Left colon (tissue), 2 donors: ENCODE measurements around the gene RIC8A. TPM values are rescaled to one million over a fixed set of nuclear protein-coding genes. Genes with fewer than 3 reads are reported as not detected.
A peak's percentile ranks its signal among the peaks of the same experiment; 100 is the strongest.

ENCODE experiments used
- ATAC-seq: fragments of 200-7000 bp; cut with Tn5 transposase; one replicate; pipeline ENCODE4 v1.9.1; 2020; ENCODE audit warnings: mild to moderate bottlenecking, moderate library complexity
- DNase-seq, 2 donors: peaks; one replicate each; pipeline ENCODE4 v3.0.0-alpha.2; 2020
- intact Hi-C, 2 donors: fragments of 100-400 bp; cut with DNase I in 1 of 2; cut with micrococcal nuclease in 1 of 2; formaldehyde crosslinking; loops; one replicate each; pipeline versions ENCODE4 v1.11.2 to v1.14.0; 2022; cut with DNase I, micrococcal nuclease
- total RNA-seq, 2 donors: library from RNA; stranded (reverse); fragmentation: NEBNext Ultra II Directional; extraction: Animal tissue kit (Norgen Biotek cat#: 25700); gene quantifications; one replicate each; pipeline ENCODE4 v1.2.1, GENCODE V29; 2021
- donor health status: DM: no; HTN: no; CAD: no.
- donor health status: DM: yes; HTN: yes; CAD: no.

Gene RIC8A
- total RNA-seq, 2 donors from 2014 or later: 77.8 to 86.9 TPM

DNA sequence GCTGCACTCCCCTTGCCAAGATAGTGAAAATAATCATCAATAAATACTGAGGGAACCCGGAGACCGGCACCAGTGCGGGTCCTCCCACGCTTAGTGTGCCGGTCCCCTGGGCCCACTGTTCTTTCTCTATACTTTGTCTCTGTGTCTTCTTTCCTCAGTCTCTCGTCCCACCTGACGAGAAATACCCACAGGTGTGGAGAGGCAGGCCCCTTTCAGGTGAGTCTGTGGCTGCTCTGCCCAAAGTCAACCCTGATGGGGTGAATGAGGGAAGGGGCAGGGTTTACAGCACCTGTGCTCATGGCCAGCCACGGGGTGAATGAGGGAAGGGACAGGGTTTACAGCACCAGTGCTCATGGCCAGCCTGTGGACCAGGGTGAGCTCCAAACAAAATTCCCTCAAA, 5.0 kb upstream of the RIC8A start:
- intact Hi-C loops: no loop called here
- ATAC-seq (no peak), DNase-seq (no peak)

DNA sequence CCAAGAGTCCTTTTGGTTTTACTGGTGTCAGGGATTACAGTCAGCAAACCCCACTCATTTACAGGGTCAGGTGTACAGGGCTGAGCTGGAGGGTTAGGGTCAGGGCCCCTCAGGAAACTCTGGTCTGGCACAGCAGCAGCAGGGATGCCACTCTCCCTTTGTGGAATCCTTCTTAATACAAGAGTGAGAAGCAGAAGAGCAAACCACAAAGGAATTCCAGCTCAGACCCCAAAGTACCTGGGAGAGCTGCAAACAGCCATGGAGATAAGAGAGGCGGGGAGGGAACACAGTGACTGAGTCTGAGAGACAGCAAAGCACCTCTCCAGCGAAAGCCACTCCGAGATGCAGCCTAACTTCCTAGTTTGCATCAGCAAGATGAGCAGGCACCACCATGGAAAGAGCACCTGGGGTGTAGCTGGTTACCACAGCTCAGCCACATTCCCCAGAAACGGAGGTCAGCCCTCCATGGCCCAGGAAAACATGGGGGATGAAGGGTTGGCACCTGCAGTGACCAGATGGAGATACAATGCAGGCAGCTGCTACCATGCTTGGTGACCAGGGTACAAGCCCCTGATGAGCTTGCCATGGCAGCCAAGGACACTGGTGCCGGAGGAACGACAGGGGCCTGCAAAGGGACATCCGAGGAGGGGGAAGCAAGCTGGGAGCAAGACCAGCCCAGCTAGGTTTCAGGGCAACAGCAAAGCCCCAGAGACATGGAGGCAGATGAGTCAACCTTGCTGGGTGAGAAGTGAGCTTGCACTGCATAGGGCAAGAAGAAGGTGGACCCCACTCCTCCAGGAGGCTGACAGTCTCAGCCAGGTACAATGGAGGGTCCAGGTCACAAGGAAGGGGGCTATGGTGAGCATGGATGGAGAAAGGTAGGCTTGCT, 4.2 kb upstream of the RIC8A start:
- DNase-seq (no peak), ATAC-seq (no peak)
- intact Hi-C loops: no loop called here

DNA sequence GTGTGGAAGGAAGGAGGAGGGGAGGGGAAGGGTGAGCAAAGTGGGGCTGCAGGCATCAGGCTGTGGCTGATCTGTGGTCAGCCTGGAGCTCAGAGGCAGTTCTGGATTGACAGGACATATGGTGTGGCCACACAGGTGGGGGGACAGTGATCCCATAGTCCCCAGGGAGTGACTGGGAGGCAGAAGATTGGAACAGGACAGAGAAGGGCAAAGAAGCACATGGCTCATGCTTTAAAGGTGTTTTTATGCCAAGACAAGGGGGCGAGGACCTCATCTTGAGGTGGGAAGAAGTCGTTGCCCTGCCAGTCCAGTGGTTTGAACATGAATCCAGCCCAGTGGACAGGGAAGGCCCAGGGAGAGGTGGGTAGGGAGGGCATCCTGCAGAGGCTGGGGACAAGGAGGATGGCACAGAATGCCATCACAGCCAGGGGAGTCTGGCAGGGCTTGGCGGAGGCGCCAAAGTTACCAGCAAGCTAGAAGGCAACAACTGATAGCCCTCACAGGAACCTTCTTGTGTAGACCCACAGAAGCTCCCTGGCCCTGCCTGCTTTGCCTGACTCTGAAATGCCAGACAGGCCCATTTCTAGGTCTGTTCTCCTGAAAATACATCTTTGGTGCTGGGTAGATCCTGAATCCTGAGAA, 3.4 kb upstream of the RIC8A start:
- DNase-seq: no peak
- intact Hi-C loops: no loop called here
- no peak for ATAC-seq

DNA sequence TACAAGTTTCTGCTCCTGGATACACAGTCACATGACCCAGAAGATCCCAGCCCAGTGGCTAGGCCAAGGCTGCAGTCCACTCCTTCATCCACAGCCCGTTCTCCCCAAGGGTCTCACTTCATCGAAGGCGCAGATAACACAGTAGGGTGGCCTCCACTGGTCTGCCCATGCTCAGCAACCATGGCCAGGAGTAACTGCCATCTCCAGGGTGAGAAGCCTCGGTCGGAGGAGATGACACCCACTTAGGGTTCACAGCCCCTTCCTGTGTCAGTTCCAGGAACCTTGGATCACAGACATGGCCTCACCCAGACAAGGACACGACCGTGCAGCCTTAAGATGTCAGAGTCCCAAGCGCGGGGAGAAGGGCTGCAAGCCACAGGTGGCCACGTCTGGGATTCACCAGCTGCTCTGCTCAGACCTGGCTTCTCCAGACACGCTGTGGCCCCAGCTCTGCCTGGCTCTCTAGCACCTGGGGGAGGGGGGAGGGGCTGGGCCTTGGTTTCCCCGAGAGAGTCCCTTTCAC, 2.9 kb upstream of the RIC8A start:
- DNase-seq (no peak), ATAC-seq (no peak)
- intact Hi-C loops: no loop called here

DNA sequence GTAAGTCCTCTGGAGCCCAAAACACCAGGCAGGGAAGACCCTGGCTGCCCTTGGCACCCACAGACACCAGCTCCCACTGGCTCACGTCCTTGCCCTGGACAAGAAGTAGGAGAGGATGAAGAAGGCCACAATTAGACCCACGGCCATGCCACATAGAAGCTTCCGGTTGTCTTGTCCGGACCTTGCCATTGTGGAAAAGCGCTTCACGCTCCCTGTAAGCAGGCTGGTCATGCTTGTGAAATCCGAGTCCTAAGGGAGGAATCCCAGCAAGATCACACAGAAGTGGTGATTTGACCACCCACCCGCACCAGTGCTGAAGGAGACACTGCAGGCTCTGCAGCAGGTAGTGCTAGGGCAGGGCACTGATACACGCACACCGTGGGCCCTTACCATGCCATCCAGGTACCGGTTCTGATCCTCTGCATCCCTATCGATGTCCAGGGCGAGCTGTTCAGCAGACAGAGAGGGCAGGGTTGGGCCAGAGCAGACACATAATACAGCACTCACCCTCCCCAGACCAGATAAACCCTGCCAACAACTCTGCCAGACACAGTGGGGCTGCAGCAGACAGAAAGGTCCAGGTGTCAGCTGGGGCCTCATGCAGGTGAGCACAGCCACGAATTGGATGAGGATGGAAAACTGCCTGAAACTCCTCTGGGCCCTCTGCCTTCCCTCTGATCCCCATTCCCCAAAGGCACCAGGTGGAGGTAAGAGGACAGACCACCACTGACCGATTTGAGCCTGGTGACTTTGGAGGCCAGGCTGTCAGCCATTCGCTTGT, 2.1 kb upstream of the RIC8A start:
- no peak for DNase-seq

DNA sequence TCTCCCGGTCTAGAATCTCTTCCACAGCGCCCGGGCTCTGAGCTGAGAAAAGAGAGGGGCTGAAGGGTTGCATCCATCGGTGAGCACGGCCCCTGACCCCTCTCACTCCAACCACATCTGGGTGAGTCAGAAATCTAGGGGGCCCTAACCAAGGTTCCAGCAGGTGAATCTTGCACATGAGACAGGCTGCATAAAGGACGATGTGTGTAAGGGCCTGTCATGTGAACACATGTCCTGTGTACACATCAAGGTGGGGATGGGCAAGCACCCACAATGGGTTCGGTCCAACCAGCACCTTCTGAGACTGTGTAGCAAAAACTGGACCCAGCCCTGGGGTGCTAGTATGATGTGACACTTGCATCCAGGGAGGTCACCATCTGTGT, 1.5 kb upstream of the RIC8A start:
- ATAC-seq (no peak), DNase-seq (no peak)
- intact Hi-C loops: no loop called here

More for the DNA sequence above, 2.1 kb upstream of the RIC8A start:
- intact Hi-C loops: no loop called here
- no peak for ATAC-seq

DNA sequence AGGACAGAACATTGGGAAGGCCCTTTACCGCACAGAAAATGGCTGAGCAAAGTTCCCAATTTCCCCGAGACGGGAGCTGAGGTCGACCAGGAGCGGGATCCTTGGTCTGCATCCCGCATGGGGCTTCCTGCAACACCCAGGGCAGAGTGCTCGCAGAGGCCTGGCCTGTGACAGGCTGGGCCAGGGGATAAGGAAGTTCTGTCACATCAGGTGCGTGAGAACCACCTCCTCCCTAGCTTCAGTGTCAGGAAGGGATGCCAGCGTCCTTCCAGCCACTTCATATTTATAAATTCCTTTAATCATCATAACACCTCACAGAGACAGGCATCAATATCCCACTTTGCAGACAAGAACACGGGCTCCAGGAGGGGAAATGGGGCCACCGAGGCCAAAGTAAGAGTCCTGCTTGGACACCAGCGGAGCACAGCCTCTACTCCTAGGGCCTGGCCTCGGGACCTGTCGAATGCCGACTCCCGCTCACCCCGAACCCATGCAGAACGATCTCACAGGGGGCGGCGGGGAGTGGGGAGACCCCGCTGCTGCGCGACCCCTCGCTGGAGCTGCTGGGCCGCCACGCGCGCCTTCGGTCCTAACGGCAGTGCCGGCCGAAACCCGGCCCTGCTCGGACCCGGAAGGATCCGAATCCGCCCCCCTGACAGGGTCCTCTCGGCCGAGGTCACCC, 841 bp upstream of the RIC8A start:
- ATAC-seq (peak; percentile 52), DNase-seq (peak; percentile 63 to 66)
- intact Hi-C loops: no loop called here

DNA sequence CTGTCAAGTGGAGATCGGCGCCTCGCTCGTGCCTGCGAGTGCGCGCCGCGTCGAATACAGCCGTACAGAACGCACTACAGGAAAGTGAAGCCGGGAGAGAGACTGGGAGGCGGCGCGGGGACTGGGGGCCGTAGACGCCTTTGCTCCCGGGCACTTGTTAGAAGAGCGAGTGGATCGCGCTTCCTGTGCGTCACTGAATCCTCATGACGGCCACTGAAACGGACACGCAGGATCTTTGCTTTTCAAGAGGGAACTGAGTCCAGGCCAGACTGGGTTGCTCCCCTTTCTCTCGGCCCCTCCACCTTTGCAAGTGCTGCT, 314 bp downstream of the RIC8A start:
- DNase-seq (no peak), ATAC-seq (peak; percentile 11)
- intact Hi-C loops: no loop called here

DNA sequence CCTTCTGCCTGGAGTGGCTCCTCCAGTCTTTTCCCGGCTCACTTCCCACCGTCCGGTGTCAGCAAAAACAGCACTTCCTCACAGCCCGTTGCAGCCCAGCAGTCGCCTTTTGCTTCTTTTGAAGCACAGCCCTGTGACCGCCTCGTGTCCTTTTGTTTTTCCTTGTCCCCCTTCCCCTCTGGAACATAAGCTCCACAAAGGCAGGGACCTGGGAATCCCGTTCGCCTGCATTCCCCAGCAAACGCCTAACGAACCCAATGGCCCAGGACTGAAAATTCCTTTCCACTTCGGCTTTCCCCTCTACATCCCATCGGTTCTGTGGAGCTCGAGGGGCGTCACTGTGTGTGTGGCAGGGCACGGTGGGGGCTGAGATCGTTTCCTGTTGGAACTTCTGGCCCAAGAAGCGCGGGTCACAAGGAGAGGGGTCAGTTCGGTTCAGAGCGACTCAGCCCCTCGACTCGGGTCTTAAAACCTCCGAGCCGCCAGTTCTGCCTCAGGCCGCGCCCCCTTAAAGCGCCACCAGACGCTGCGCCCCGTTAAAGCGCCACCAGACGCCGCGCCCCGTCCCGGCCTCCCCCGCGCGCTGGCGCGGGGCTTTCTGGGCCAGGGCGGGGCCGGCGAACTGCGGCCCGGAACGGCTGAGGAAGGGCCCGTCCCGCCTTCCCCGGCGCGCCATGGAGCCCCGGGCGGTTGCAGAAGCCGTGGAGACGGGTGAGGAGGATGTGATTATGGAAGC, 841 bp downstream of the RIC8A start:
- peak; percentile 69 for ATAC-seq
- DNase-seq: peak; percentile 85 to 89
- intact Hi-C loops: no loop called here

DNA sequence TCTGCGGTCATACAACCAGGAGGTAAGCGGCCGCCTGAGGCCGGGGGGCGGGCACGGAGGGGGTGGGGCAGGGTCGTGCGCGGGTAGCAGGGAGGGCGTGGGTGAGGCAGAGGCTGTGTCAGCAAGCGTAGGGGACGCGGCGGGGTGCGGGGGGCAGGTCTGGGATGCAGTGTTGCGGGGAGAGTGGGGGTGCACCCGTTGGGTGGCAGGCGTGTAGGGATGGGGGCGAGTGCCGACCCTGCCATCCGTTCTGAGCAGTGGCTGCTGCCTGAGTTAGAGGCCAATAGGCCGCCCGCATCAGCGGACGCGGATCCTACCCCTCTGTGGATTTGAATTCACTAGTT, 1.4 kb downstream of the RIC8A start:
- ATAC-seq (no peak), DNase-seq (peak in 1 of 2 donors; percentile 51)
- intact Hi-C loops: no loop called here

DNA sequence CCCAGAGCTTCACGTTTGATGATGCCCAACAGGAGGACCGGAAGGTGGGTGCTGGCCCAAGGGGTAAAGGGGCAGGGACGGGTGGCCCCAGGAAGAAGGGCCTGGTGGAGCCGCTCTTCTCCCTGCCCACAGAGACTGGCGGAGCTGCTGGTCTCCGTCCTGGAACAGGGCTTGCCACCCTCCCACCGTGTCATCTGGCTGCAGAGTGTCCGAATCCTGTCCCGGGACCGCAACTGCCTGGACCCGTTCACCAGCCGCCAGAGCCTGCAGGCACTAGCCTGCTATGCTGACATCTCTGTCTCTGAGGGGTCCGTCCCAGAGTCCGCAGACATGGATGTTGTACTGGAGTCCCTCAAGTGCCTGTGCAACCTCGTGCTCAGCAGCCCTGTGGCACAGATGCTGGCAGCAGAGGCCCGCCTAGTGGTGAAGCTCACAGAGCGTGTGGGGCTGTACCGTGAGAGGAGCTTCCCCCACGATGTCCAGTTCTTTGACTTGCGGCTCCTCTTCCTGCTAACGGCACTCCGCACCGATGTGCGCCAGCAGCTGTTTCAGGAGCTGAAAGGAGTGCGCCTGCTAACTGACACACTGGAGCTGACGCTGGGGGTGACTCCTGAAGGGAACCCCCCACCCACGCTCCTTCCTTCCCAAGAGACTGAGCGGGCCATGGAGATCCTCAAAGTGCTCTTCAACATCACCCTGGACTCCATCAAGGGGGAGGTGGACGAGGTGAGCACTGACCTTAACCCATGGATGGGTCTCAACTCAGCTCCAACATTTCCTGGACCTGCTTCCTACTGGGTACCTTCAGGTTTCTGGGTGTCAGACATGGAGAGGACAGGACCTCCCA, 2.0 kb downstream of the RIC8A start:
- ATAC-seq (no peak), DNase-seq (peak in 1 of 2 donors; percentile 31)

DNA sequence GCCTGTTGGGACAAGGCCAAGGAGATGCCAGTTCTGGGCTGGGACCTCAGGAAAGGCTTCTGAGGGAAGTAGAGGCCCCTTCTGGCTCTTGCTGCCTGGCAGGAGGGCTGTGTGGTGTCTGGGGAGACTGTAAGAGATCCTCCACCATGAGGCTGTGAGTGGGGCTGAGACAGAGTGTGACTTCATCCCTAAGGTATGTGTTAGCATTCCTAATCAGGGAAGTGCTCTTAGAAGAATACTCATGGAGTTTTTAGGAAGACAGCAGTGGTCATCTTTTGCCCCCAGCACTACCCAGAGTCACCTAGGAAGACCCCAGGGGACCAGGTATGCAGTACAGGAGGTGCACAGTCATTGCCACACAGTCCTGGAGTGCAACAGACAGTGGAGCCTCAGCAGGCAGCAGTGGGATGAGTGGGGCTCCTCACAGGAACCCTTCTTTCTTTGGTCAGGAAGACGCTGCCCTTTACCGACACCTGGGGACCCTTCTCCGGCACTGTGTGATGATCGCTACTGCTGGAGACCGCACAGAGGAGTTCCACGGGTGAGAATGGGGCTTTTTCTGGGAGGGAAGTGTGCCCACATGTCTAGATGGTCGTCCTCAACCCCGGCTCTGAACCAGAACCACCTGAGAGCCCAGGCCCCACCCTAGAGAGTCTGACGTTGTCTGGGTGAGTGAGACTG, 2.8 kb downstream of the RIC8A start:
- ATAC-seq: no peak
- intact Hi-C loops: no loop called here
- peak in 1 of 2 donors; percentile 3 for DNase-seq

More for the DNA sequence above, 2.0 kb downstream of the RIC8A start:
- intact Hi-C loops: no loop called here

DNA sequence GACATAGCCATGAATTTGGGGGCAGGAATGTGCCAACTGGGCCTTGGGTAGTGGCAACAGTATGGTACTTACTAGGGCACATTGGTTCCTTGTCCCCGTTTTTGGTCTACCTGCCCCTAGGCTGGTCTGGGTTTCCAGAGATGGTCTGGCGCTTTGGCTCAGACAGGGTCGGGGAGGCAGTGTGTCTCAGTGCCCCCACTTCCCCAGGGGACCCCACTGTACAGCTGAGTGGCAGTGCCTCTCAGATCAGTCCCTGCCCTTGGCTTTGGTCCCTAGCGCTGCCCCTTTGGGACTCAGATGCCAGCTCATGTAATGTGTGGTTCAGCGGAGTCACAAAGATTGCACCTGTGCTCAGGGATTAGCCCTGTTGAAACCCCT, 3.3 kb downstream of the RIC8A start:
- intact Hi-C loops: no loop called here
- ATAC-seq (no peak), DNase-seq (peak in 1 of 2 donors; percentile 2)

DNA sequence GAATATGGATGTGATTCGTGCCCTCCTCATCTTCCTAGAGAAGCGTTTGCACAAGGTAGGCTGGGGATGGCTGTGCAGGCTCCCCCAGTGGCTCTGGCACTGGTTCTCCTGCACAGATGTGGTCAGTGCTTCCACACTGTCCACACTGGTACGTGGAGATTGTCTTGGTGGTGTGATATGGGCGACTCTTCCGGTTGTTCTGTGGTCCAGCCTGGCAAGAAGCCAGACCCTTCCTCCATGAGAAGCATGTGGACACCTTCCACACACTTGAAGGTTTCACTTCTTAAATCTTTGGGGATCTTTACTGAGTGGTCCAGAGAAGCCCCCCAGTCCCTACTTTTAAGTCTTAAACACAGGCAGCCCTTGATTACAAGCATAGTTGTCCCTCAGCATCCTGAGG, 3.8 kb downstream of the RIC8A start:
- ATAC-seq: no peak
- peak in 1 of 2 donors; percentile 13 for DNase-seq
- intact Hi-C loops: no loop called here

DNA sequence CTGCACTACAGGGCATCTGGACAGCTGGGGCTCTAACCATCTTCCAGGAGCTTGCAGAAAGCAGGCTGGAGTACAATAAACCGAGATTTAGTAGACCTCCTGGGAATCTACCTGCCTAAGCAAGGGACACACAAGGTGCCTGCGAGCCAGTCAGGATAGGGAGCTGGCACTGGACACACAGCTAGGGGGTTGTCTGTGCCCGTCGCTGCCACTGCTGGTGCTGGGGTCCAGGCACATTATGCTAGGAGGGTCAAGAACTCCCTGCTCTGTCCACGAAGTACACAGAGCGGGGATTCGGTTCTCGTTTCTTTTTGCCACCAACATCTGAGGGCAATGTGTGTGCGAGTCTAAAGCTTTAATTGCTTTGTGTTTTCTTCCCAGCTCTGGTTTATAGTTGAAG, 4.2 kb downstream of the RIC8A start:
- ATAC-seq (no peak), DNase-seq (no peak)
- intact Hi-C loops: no loop called here

DNA sequence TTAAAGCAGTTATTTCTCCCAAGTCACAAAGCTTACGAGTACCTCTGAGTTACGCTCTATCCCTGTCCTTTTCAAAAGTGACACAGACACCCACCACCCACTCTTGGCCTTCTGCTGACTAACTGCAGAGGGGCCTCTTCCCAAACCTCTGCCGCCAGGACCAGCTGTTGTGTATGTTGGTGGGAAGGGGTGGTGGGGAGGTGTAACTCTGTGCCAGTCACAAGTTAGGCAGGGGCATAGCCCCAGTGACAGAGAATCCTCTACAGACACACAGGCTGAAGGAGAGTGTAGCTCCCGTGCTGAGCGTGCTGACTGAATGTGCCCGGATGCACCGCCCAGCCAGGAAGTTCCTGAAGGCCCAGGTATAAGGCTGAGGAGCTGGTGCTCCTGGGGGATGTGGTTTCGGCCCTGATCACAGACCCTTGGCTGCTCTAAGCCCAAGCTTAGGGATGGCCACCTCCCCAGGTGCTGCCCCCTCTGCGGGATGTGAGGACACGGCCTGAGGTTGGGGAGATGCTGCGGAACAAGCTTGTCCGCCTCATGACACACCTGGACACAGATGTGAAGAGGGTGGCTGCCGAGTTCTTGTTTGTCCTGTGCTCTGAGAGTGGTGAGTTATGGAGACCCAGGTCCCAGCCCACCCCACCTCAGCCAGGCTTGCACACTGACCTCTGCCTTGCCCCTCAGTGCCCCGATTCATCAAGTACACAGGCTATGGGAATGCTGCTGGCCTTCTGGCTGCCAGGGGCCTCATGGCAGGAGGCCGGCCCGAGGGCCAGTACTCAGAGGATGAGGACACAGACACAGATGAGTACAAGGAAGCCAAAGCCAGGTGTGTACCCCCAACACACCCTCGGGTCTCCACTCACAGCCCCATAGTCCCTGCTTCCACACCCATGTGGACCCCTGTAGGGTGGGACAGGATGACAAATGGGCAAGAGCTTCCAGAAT, 4.9 kb downstream of the RIC8A start:
- ATAC-seq (no peak), DNase-seq (no peak)
- intact Hi-C loops: no loop called here
